NK-92 treated with Interleukin-12 subunit alpha and Interleukin-12 subunit beta, amount 100 ng/mL, for 24 hours (cell line): Measurements from ENCODE around the gene CNOT1.

Source experiments
- DNase-seq: peaks from one replicate; lab custom pipeline; 2025; lab: John Stamatoyannopoulos, UW

The CNOT1 gene

DNA sequence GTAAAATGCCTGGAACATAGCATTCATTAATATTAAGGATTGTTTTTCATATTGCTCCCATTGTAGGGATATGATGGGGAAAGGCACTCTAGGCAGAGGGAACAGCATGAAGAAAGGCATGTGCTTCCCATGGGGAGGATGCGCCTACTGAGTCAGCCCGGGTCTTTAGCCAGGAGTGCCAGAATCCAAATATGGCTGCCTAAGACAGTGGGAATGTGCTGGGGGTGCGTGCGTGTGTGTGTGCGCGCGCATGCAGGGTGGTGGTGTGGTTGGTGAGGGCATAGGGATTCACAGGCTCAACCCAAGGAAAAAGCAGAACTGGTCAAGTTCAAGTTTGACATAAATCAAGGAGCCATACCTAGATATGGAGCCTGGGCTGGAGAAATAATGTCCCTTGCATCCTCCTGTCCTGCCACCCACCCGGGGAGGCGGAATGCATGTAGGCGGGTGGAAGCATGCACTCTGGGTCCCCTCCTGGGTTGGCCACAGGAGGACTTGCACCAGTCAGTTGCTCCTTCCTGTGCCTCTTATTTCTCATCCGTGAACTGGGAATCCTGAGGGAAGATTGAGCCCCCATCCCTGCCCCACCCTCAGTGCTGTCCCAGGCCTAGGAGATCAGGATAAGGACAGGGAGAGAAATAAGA, 148.3 kb downstream of the CNOT1 start:
- DNase-seq, result no peak

DNA sequence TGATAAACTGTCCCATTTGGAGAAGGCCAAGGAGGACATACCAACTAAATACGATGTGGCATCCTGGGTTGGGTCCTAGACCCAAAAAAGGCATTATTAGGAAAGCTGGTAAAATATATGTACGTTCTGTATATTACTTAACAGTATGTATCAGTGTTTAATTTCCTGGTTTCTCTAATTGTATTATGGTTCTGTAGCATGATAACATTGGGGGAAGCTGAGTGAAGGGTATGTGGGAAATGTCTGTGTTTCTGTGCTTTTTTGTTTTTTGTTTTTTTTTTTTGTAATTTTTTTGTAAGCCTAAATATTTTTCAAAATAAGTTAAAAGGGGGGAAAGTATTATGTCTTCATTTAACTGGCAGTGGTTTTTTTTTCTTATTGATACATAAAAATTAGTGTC, 151.2 kb downstream of the CNOT1 start:
- no peak for DNase-seq

DNA sequence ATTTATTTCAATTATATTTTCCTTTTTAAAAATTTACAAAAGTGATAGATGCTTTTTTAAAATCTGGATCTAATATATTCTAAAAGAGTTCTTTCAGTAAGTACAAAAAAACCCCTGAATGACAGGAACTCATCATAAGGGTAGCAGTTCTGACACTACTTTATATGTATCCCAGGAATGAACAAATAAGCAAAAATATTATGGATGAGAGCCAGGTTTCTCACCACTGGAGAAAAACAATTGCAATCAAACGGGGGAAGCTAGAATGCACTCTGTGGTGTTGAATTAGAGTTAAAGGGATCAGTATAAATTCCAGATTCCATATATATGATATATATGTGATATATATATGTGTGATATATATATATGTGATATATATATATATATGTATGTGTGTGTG, 152.8 kb downstream of the CNOT1 start:
- no peak for DNase-seq

DNA sequence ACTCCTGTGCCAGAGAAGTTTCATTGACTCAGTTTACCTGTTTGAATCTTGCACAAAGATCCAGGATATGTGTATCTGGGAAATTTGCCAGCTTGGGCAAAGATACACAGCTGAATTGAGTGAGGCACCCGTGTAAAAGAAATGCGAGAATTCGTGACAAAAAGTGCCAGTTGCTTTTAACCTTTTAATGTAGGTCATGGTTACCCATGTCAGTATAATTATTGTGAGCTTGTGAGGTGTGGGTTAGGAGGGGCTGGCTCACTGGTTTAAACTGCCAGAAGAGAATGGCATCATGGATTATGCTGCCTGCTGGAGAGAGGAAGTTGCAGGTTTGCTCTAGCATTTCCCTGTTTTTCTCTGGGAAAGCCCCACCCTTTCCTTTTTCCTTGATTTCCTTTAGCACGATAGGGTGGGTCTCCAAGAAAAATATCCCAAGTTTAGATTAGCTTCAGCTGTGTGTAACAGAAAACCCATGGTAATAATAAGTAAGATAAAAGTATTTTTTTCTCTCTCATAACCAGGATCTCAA, 154.5 kb downstream of the CNOT1 start:
- no peak for DNase-seq

DNA sequence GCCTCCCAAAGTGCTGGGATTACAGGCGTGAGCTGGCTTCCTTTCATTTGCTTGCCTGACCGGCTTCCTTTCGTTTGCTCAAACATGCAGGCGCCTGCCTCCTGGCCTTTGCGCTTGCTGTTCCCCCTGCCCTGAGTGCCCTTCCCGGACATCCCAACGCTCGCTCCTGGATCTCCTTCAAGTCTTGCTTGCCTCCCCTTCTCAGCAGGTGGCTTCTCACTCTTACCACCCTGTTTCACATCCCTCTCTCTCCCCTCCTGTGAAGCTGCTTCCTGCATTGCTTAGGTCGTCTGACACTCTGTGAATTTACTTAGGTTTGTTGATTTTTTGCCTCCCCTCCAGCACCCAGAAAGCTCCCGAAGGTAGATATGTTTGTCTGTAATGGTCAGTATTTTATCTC, 155.3 kb downstream of the CNOT1 start:
- DNase-seq, result no peak

DNA sequence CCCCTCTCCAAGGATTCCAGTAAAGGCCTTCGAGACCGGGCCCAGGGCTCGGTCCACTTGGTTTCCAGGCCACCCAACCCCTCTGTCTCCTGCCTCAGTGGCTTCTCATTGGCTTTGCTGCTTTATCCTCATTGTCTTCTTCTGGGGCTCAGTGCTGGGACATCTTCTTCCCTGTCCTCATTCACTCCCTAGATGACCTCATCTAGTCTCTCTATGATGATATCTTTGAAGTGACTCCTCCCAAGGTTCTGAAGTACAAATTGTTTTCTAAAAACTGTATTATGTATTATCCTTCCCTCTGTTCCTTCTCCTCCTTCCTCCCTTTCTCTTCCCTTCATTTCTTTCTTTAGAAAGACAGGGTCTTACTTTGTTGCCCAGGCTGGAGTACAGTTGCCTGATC, 156.8 kb downstream of the CNOT1 start:
- DNase-seq, result no peak

DNA sequence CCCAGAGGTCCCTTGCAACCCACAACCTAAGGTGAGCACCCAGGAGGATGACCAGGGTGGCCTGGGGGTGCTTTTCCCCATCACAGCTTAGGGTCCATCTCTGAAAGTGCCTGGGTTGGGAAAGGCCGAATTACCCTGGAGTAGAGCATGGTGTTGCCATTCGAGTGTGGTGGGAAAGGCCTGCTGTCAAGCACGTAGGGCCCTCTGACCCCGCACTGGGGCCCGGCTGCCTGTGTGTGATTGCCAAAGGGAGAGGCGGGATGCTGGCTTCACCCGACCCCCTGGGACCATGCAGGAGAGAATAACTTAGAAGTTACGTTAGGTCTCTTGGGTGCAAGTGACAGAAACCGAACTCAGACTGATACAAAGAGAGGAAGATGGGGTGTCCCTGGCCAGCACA, 157.4 kb downstream of the CNOT1 start:
- no peak for DNase-seq

DNA sequence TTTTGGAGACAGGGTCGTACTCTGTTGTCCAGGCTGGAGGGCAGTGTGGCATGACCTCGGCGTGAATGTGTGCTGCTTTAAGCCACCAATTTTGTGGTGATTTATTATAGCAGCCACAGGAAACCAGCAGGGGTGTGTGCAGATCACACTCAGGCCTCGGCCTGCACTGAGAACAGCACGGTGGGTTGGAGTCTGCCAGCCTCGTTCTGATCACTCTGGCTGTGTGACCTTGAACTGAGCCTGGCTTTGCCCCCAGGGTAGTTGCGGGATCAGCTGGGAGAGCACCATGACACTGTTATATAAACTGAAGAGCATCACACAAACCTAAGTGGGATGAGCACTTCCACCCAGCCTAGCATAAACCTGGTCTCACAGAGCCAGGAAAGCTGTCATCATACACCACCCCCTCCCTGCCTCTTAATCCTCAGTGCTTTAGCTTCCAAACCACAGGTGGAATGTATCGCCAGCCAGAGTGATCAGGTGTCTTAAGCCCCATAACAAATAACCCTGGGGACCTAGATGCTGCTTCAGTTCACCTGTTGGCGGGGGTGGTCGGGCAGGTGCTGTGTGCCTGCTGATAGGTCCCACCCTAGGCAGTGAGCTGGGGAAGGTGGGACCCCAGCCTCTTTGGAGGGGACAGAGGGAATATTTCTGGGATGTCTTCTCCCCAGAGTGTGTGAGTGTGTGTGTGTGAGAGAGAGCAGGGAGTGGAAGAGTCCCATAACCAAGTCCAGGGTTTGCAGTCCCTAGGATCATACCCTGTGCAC, 158.2 kb downstream of the CNOT1 start:
- DNase-seq, result no peak
